GM18499 (cell line): ENCODE measurements around the gene ANKRD11.

ENCODE experiments used
- ATAC-seq: cut with Tn5 transposase; IDR thresholded peaks from one replicate; pipeline ENCODE4 v1.9.1; 2021; ENCODE audit warnings: moderate number of reproducible peaks; ENCODE audit not compliant: insufficient read depth, unreplicated experiment

ANKRD11 gene

GRCh38 chr16:89357055-89357816, 133.1 kb downstream of the ANKRD11 start:
- no peak for ATAC-seq

DNA sequence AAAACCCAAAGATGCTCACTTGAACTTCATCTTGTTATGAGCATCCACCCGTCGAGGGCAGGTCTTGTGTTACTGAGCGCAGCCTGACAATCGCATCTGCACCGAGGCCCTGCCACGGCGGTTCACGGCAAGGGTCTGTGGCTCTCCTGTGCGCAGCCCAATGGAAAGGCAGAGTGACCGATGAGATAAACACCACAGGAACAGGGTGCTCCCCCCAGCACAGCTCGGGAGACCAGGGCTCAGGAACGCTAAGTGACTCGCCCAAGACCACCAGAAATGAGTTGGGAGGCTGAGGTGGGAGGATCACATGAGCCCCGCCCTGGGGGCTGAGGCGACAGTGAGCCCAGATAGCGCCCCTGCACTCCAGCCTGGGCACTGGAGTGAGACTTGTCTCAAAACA, 134.7 kb downstream of the ANKRD11 start:
- no peak for ATAC-seq

- ATAC-seq: no peak
These were observed 135.4 kb downstream of the ANKRD11 start for GRCh38 chr16:89355007-89355406.

DNA sequence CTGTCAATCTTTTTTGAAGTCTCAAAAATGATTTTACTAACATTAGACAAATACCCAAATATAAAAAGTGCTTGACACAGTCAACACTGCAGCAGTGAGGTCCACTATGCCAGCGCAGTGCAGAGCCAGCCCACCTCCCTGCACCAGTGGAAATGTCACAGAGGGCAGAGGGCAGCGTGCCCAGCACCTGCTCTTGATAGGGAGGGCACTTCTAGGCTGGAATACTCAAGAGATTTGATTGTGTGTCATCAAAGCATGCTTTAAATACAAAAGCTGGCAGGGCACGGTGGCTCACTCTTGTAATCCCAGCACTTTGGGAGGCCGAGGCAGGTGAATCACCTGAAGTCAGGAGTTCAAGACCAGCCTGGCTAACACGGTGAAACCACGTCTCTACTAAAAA, 136.0 kb downstream of the ANKRD11 start:
- no peak for ATAC-seq

DNA sequence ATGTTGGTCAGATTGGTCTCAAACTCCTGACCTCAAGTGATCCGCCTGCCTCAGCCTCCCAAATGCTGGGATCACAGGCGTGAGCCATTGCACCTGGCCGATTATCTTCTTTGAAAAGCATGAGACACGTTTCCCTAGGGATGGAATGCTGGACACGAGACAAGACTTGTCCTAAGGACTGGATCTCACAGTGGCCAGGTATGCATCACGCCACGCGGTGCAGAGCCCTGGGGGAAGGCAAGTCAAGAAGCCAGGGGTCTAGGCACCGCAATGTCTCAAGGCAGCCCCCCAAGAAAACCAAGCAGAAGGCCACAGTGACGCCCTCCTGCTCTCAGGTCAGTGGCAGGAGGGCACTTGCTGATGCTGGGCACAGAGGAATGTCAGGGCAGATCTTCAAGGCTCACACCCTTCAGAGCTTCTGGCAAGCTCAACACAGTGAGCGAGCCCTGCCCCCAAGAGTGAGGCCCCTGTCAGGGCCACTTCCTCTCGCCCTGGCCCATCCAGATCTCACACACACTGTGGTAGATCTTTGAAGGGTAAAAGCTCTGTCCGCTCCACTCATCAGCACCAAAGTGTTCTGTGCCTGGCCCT, 138.2 kb downstream of the ANKRD11 start:
- no peak for ATAC-seq

- no peak for ATAC-seq
These were observed 138.7 kb downstream of the ANKRD11 start for GRCh38 chr16:89351645-89352044.

DNA sequence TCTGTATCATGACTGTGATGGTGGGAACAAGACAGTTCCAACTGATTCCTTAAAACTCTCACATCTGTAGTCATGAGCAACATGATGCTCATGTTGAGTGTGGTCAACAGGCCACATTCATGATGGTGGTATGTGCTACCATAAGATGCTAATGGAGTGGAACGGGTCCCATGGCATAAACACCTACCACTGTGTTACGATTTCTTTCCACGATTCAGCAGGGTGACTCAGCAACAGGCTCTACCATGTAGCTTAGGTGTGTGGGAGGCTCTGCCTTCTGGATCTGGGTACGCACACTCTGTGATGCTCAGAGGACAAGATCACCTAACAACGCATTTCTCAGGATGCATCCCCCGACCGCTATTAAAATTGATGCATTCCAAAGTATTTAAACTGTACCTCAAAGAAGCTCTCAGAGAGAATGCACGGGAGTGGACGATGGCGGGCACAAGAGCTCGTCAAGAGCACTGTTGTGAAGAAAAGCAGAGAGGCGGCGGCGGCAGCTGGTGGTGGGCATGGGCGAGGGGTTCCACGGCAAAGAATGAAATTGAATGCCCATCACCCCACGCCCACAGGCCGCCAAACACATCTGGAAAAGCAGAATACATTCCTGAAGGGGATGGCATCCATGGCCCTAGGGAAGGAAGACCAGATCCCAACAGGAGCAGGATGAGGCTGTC, 139.5 kb downstream of the ANKRD11 start:
- no peak for ATAC-seq

DNA sequence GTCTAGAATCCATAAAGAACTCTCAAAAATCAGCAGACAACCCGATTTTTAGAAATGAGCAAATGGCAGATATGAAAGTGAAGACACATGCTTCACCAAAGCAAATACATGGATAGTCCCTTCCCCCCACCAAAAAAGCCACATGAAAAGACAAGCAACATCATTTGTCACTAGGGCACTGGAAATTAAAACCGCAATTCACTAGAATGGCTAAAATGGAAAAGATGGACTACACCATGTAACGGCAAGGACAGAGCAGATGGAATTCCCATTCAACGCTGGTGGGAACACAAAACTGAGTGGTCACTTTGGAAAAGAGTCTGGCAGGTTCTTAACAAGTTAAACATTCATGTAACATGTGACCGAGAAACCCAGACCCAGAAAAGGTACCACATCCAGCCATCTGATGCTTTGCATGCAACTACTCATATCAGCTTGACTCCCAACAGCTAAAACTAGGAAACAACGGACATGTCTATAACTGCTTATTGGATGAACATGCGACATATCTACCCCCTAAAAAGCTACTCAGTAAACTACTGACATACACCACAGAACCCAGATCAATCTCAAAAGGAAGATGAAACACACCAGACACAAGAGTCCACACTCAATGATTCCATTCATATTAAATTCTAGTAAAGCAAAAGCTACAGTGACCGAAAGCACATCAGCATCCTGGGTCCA, 140.3 kb downstream of the ANKRD11 start:
- no peak for ATAC-seq

DNA sequence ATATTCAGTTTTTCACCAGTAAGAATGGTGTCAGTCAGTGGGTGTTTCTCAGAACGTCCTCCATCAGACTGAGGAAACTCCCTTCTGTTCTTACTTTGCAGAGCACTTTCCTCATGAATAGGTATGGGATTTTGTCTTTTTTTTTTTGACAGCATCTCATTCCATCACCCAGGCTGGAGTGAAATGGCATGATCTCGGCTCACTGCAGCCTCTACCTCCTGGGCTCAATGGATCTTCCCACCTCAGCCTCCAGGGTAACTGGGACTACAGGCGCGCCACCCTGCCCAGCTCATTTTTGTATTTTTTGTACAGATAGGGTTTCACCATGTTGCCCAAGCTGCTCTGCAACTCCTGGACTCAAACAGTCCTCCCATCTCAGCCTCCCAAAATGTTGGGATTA, 142.6 kb downstream of the ANKRD11 start:
- ATAC-seq: no peak

- no peak for ATAC-seq
These were observed 143.5 kb downstream of the ANKRD11 start for GRCh38 chr16:89346869-89347268.

DNA sequence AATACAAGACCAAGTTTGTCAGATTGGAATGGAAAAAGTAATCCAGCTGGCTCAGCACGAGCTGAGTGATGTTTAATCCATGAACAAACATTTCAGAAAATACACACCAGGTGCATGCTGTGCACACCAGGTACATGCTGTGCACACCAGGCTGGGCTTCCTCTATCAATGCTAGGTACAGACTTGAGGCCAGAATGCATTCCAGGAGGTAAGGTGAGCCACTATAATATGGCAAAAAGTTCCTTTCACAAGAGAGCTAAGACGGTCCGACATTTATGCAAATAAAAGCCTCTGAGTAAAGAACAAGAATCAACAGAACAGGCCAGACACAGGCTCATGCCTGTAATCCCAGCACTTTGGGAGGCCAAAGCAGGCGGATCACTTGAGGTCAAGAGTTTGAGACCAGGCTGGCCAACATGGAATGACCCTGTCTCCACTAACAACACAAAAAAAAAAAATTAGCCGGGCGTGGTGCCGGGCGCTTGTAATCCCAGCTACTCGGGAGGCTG, 144.7 kb downstream of the ANKRD11 start:
- no peak for ATAC-seq

- ATAC-seq: no peak
These were observed 145.3 kb downstream of the ANKRD11 start for GRCh38 chr16:89344846-89345611.

- ATAC-seq: no peak
These were observed 145.9 kb downstream of the ANKRD11 start for GRCh38 chr16:89344458-89344834.

DNA sequence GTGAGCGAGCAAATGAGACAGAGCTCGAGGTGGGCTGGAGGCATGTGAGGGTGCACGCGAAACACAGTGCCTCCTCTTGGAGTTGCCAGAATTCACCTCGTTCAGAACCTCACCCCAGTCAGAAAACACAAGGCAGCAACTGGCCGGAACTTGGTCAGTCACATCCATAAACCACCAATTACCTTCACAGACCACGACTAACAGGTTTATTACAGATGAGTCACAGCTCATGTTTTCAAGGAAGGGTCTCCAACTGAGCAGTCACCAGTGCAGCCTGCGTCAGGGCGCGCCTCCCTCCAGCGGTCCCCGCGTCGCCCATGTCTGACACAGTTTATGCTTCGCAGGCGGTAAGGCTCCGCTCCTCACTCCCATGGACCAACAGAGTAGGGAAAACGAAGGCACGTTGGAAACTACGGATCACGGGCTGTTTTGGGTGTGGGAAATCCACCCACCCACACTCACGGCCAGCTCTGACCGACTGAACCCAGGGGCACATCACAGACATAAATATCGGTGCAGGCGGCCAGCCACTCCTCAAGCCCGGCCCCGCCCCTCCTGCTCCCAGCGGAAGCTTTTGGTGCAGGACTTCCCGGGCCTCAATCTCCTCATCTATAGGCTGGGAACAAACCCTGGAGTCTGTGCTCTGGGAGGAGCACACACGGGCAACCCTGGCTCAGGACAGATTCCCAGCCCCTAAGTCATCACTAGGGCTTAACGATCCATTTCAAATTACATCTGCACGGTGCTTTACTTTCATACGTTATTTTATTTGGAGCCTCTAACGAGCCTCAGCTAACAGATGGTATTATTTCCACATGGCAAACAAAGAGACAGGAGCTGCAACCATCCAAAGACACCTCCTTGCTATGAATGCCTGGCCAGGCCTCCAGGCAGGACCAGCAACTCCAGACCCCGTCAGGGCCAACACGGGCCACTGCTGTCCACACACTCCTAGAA, 146.6 kb downstream of the ANKRD11 start:
- ATAC-seq: no peak

DNA sequence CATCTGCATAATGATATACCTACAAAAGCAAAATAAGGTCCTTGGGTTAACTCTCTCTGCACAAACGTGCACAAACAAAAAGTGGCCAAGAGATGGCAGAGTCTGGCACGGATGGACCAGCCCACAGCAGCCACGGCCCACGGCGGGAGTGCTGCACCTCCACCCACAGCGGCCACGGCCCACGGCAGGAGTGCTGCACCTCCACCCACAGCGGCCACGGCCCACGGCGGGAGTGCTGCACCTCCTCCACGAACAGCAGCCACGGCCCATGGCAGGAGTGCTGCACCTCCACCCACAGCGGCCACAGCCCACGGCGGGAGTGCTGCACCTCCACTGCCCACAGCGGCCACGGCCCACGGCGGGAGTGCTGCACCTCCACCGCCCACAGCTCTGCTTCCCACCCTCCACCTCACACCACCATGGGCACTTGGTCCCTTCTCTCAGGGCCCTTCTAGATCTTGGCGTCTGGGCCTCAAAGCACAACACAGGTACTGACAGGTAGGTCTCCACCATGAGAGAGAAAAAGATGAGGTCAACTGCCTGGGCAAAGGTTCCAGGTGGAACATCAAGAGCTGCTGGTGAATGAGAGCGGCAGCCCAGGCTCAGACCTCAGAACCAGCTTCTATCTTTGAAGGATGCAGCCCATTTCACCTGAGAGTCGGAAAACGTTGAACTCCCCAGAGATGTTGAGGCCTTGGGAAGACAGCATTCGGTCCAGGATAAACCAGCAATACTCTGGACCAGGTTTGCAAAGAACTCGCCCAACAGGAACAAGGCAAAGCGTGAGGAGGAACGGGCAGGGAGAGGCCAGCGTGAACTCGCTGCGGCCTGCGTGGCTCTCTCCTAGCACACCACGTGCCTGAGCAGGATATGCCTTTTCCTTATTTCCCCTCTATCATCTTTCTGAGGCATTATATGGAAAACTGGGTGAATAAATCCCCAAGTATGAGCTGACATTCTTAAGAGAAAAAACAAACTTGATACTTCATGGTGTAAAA, 148.4 kb downstream of the ANKRD11 start:
- ATAC-seq: no peak

DNA sequence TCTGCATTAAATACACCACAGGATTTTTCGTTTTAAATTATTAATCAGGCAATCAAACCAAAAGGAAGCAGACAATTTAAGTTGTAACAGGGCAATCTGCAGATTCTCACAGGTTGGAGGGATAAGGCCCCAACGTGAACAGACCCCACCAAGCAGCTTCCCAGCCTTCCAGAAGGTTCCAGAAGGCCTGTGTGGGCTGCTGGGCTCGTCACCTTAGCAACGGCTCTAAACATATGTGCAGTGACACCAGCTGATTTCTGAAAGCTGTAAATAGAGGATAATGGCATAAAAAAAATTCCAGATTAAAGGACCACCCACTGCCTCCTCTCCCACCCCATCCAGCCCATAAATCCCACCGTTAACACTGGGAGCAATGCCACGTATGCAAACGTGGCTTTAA, 149.1 kb downstream of the ANKRD11 start:
- ATAC-seq: no peak

GRCh38 chr16:89338863-89339262, 151.5 kb downstream of the ANKRD11 start:
- ATAC-seq: no peak

DNA sequence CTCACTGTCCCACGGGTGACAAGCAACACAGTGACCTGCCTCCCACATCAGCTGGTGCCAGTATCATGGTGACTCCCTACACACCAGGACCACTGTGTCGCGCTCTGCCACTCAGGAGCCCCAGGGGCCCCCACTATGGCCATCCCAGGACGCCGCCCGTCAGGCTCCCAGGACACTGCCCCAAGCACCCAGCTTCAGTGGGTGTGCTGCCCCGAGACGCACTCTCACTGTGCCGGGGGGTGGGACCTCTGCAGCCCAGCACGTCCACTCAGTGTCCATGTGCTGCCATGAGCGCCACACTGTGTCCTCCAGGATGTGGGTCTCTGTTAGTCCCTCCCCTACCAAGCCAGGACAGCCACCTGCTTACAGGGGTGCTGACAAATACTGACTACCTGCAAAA, 152.4 kb downstream of the ANKRD11 start:
- no peak for ATAC-seq
